SIG-M5 (cell line): ENCODE results near the gene IGSF23.

Experiments used
- DNase-seq: peaks from one replicate; lab custom pipeline; 2025; lab: John Stamatoyannopoulos, UW

Gene IGSF23, protein sequence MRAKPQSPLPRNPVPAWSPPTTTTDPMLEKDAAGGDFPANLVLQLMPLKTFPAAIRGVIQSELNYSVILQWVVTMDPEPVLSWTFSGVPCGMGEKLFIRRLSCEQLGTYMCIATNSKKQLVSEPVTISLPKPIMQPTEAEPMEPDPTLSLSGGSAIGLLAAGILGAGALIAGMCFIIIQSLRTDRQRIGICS

DNA sequence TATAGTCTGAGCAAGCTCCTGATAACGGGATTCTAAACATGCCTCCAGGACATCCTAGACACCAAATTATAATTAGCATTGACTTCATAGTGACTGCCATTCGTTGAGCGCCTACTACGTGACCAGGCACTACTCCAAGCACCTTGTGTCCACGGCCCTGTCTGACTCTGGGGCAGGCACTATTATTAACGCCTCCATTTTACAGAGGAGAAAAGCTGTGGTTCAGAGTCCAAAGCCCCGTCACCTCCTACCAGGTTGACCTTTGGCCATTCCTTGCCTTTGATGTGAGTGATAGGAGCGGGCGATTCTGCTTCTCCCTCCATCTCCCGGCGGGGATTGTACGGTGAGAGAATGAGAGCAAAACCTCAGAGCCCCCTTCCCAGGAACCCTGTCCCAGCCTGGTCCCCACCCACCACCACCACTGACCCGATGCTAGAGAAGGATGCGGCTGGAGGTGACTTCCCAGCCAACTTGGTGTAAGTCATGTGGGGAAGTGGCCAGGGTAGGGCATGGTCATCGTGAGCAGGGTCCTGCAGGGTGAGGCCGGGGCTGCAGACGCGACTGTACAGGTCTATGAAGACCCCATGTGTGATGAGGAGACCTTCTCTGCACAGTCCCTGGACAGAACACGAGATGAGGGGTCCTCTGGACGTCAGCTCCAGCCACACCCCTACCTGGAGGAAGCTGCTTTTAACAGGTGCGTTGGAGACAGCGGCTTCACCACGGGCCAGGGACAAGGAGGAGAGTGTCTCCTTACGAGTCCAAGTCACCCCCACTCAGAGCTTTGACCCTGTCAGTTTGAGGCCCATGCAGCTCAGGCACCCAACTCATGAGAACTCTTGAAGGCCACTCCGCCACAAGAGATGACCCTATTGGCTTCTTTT lies at the start of gene IGSF23:
TSS of gene IGSF23 (plus strand) at position 269 of the 884 bp plus-strand sequence. CDS start at position 352, 83 bp downstream.
- no peak for DNase-seq

DNA sequence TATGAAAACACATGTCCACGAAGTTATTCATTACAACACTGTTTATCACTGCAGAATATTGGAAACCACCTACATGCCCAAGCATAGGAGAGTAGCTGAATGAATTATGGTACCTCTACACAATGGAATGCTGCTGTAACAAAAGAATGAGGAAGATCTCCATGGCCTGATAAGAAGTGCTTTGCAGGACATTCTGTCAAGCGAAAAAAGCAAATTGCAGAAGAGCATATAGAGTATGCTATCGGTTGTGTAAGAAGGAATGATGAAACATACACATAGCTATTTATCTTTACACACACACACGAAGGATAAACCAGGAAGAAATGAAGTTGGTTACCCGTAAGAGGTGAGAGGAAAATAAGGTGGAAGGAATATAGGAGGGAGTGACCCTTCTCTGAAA lies 46.4 kb upstream of the IGSF23 start:
- no peak for DNase-seq

DNA sequence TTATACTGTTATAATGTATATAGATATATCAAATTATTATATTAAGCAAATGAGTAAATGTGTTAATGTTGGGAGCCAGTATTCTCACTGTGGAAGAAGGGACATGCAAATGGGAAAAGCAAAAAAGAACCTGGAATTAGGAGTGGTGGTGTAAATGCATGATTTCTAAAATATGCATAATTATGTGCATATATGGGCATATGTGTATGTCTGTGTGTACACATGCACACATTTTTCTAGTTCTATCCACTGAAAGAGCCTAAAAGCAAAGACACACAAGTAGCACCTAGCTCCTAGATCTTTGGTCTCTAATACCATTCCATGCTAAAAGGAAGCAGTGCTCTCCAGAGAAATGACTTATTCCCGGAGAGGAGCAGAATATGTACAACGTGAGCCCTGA lies 45.6 kb upstream of the IGSF23 start:
- DNase-seq: no peak

DNA sequence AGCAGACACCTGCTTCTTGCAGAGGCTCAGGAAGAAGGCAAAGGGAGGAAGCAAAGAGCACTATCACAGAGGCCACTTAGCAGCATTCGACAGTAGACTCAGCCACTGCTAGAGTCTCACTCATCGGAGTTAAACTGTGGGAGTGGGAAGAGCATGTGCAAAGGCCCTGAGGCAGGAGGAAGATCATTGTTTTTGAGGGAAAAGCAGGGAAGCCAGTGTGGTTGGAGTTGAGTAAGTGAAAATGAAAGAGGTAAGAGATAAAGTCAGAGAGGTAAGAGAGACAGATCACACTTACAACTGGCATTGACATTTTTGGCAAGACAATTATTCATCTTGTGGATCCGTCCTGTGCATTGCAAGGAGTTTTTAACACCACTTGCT lies 42.8 kb upstream of the IGSF23 start:
- DNase-seq: no peak

DNA sequence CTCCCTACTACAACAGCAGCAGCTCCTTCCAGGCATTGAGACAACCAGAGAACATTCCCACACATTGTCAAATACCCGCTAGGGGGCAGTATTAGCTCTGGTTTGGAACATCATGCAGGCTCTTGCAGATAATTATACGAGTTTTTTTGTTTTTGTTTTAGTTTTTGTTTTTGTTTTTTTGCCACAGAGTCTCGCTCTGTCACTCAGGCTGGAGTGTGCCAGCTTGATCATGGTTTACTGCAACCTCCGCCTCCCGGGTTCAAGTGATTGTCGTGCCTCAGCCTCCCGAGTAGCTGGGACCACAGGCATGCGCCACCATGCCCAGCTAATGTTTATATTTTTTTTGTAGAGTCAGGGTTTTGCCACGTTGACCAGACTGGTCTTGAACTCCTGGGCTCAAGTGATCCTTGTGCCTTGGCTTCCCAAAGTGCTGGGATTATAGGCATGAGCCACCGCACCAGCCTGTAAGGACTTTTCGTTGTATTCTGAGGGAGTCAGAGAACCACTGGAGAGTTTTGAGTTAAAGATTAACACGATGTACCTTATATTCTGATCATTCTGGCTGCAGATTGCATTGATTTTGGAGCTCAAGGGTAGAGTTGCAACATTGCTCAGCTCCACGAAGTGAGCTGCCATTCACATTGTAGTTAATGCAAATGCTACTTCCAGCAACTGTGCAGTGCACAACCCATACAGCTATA lies 42.2 kb upstream of the IGSF23 start:
- no peak for DNase-seq

DNA sequence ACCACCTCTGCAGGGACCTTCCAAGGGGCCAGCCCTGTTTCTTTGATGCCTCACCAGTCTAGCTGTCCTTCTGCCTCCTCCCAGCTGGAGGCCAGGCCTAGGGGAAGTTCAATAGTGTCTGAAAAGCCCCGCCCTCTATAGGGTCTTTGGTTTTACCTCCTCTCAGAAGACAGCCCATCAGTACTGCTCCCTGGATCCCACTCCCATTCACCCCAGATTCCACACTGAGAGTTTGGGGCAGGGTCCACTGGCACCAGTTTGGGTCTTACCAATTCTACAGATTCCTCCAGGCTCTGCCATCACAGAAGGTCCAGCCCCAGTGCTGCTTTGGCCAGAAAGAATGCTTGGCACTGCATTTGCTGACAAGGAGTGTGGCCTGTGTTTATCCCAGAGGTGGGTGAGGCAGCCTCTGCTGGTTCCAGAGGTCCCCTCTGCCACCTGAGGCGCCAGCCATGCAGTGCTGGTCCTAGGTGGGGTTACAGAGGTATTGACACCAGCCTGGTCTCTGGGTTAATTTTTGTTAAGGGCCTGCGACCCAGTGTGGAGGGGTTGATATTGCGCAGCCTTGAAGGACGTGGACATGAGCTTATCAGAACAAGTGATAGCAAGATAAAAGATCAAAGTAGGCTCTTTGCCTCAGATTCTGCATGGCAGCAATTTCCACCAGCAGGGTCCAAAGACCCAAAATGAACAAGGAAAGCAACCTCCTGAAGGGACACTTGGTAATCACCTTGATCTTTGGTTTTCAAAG lies 41.4 kb upstream of the IGSF23 start:
- no peak for DNase-seq

DNA sequence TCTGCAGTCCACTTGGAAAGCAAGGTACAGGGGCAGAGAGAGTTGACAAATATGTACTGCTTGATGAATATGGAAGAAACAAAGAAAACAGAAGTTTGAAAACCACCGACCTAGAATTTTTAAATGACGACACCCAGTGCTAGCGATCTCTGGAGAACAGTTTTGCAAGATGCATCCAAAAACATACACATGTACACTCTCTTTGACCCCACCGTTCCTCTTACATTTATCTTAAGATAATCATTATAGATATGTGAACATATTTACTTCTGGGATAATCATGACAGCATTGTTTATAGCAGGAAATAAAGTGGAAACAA lies 40.8 kb upstream of the IGSF23 start:
- DNase-seq: no peak

DNA sequence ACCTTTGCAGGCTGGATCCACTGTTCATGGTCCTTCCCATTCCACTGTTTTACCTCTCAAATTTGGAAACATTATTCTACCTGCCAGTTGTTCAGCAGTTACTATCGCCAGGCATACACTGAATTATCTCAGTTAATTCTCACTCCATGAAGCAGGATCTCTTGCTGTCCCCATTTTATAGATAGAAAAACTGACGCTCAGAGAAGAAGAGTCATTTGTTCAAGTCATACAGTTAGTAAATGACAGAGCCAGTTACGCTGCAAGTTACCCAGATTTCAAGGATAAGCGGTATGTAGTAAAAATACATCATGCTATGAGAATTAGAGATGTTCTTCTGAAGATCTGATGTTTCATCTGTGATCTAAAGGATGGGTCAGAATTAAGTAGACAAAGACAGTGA lies 40.2 kb upstream of the IGSF23 start:
- no peak for DNase-seq

DNA sequence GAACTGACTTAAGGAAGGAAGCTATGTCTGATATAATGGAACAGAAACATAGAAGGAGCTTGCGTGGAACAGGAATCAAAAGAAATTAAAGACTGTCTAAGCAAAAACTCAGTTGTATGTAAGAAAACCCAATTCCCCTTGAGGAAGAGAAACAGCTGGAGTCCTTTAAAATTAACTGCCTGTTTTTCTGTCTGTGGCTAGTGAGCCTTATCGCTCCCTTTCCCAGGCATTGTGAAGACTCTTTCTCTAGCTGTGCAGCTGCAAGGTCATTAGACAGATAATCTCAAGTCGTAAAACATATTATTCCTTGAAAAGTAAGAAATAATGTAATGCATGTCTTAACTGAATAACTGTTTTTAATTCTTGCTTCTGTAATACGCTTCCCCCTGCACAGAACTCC lies 39.7 kb upstream of the IGSF23 start:
- no peak for DNase-seq

DNA sequence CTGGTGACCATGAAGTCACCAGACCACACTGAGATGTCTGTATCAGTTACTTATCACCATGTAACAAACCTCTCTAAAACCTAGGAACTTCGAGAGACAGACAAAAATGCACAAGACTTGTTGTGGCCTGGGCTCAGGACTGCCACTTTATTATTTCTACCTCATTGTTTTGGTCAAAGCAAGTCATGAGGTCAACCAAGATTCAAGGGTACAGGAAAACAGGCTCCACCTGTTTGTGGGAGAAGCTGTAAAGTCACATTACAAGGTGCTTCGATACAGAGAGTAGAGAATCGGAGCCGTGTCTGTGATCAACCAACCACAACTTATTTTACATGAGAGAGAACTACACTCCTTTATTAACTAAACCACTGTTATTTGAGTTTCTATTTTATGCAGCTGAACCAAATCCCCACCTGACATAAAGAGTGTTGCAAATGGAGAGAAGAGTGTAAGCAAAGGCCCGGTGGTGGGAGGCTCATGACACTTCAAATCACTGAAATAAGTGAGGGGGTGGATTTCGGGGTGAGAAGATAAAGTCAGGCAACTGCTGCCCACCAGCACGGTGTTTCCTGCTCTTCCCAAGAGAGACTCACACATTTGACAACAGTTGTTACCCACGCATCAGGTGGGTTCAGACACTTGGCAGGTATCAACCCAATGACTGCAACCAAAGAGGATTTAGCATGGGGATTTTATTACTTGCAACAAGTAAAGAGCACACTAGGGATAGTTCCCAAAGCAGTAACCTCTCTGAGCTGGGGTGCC lies 39.0 kb upstream of the IGSF23 start:
- DNase-seq: no peak

DNA sequence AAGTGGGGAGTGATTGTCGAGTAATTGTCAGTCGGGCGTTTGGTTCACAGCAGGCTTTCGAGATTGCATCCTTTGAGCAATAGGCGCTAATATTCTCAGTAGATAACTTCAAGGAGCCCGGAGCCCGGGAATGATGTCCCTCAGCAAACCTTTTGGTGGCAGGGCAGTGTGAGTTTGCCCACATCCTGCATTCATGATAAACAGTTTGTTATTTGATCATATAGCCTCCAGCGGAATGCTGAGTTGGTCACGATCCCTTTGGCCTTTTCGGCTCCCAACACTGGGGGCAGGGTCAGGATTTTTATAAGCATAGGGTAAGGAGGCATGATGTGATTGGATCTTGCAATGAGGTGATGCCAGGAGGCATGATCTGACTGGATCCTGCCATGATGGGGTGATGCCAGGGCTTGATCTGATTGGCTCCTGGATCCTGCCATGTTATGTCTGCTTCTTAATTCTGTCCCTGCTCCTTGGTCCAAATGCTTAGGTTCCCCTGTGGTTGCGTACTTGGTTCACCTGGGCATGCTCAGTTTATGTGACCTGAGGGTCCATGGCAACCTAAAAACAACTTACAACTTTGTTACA lies 38.2 kb upstream of the IGSF23 start:
- DNase-seq: no peak

DNA sequence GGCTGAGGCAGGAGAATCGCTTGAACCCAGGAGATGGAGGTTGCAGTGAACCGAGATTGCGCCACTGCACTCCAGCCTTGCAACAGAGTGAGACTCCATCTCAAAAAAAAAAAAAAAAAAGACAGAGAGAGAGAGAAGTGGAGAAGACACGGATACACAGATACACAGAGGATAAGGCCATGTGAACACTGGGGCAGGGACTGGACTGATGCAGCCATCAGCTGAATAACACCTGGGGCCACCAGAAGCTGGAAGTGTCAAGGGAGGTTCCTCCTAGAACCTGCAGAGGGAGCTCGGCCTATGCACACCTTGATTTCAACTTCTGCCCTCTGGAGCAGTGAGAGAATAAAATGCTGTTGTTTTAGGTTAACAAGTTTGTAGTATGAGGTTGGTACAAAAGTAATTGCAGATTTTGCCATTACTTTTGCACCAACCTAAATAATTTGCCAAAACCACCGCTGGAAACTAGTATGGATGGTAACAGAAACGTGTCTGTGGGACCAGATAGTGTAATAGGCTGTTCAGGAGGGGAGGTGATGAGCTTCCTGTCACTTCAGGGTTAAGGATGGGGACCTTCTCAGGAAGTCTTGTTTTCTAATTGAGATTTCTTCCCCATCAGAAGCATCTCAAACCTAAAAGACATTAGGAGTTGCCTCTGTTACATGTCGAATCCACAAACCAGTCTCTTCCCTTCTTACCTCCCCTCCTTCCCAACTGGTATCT lies 36.4 kb upstream of the IGSF23 start:
- DNase-seq: no peak

DNA sequence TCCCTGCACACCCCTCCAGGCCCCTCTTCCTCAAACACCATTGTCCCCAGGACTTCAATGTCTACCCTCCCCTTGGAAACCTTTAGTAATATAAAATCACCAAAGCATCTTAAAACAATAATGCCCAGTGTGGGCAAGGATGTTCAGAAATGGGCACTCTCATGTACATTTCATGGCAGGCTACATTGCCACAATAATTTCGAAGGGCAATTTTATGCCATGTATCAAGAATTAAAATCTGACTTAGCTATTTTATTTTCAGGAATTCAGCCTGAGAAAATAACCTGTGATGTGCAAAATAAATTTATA lies 35.8 kb upstream of the IGSF23 start:
- no peak for DNase-seq

DNA sequence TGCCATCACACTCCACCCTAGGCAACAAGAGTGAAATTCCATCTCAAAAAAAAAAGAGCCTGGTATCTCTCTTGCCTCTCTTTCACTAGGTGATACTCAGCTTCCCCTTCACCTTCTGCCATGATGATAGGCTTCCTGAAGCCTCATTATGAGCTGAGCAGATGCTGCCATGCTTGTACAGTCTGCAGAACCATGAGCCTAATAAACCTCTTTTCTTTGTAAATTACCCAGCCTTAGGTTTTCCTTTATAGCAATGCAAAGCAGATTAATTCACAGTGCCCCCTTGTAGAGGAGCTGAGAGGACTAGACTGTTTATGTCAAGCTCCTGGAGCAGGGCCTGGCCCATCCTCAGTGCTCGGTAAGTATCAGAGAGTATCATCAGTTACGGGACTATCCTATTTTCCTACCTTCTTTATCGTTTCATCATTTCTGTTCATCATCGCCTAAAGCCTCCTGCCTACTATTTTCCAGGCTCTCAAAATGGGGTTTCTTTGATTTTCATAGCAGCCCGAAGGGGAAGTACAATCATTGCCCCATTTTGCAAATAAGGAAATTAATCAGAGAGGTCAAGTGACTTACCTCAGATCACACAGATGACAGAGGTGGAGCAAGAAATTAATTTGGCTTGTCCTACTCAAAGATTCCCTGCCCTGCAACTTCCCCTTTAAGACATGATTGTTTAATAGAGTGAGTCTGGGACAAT lies 33.5 kb upstream of the IGSF23 start:
- DNase-seq: no peak

DNA sequence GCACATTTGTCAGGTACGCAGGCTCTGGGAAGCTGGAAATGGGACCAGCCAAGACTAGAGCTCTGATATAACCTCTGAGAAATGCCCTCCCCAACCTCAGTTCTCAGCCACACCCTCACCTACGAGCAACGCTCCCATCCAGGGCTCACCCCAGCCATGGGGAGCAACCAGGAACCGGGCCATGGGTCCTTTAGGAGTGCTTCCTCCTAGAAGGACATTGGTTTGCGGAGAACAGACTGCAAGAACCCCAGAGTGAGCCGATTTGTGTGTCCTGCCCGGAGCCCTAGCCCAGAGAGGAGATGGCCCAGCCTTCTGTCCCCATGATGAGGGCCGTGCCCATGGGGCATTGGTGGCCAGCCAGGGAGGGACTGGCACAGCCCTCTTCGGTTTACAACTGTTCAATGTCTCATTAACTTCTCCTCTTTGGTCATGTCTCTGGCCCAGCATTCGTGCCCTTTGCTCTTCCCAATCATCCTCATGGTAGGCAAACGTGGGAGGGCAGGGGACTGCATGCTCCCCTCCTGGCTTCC lies 32.9 kb upstream of the IGSF23 start:
- no peak for DNase-seq

DNA sequence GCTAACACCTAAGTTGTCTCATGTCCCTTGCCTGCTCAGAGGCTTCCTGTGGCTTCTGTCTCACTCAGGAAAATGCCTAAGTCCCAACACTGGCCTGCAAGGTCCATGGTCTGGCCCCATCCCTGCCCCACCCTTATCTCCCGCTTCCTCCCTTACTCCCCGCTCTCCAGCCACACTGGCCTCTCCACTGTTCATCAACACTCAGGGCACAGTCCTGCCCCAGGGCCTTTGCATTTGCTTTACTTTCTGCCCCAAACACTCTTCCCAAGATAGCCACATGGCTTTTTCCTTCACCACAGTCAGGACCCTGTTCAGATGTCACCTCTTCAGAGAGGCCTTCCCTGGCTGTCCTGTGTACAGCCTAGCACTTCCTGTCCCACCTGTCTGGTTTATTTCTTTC lies 32.1 kb upstream of the IGSF23 start:
- DNase-seq: no peak

DNA sequence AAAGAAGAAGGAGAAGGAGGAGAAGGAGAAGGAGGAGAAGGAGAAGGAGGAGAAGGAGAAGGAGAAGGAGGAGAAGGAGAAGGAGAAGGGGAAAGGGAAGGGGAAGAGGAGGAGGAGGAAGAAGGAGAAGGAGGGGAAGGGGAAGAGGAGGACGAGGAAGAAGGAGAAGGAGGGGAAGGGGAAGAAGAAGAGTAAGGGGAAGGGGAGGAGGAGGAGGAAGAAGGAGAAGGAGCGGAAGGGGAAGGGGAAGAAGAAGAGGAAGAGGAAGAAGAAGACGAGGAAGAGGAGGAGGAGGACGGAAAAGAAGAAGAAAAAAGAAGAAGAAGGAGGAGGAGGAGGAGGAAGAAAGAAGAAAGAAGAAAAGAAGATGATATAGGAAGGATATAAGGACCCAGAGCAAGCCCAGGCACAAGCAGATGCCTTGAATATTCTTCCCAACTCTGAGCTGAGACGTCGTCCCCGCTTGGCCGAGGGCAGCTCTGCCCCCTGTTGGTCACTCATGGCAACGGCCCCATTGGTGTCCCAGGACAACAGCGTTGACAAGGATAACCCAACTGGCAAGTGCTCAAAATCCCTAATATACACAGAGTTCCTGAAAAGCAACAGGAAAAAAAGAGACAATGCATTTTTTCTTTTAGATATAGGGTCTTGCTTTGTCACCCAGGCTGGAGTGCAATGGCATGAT lies 30.6 kb upstream of the IGSF23 start:
- DNase-seq: no peak

DNA sequence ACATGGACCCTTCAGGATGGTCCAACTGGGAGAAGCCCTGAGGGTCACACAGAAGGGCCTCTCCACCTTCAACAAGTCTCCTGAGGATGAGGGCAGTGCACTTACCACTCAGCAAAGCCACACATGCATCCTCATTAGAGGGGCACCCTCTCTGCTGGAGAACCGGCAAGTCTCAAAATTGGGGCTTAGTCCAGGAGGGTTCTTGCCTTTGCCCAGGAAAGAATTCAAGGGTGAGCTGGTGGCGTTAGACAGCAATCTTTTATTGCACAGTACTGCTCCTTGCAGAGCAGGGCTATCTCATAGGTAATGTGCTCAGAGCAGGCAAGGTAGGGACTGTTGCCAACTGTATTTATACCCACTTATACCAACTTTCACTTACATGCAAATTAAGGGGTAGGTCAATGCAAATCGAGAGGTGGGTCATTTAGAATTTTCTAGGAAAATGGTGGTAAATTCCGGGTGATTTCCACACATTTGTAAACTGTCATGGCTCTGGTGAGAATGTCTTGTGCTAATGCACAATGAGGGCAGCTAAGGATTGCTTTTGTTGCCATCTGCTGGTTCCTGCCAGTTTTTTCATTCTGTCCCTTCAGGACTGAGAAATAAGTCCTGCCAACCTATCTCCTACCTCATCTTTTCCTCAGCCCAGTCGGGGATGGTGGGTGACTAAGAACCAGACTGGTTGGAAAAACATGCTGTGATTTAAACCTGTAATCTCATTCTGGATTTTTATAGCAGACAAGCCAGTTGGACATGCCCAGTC lies 27.8 kb upstream of the IGSF23 start:
- no peak for DNase-seq
